Epithelial cell of proximal tubule (primary cell): ENCODE measurements around the gene GATA1. TPM values are rescaled to one million over a fixed set of nuclear protein-coding genes. Genes with fewer than 3 reads are reported as not detected.

Experiments
- DNase-seq: peaks from one replicate; pipeline ENCODE4 v3.0.0-alpha.2; 2011; ENCODE audit warnings: low read depth
- H3K4me3 ChIP-seq: 2 replicates; pipeline ENCODE4 v1.5.1; 2011; ENCODE audit warnings: low read depth, mild to moderate bottlenecking, low read length
- CTCF ChIP-seq: conservative IDR thresholded peaks from 2 replicates; pipeline ENCODE4 v1.5.1; 2012; ENCODE audit warnings: low read depth, mild to moderate bottlenecking, low read length
- total RNA-seq: library from RNA; depleted of rRNA; stranded (reverse); fragments of >200 nt; gene quantifications from 2 replicates; pipeline ENCODE4 v1.2.3, GENCODE V29; 2015

GATA1 gene
- total RNA-seq, 1 donor from 2014 or later = not detected

GRCh38 chrX:48794340-48794910 is 8.0 kb downstream of the GATA1 start:
- DNase-seq = no peak
- no peak overlapping the region for H3K4me3 ChIP-seq
- TF ChIP-seq CTCF = no peak

- DNase-seq = no peak
- no peak overlapping the region for H3K4me3 ChIP-seq
- TF ChIP-seq CTCF = no peak
These were observed 8.6 kb downstream of the GATA1 start for GRCh38 chrX:48794911-48795515.

GRCh38 chrX:48798318-48798717 is 11.9 kb downstream of the GATA1 start:
- H3K4me3 ChIP-seq = no peak overlapping the region
- no peak for DNase-seq
- TF ChIP-seq CTCF = no peak

- TF ChIP-seq CTCF = no peak
- DNase-seq = no peak
These were observed 14.3 kb downstream of the GATA1 start for GRCh38 chrX:48800574-48801279.

GRCh38 chrX:48801280-48802088 is 15.1 kb downstream of the GATA1 start, which contains the start of gene HDAC6:
HDAC6 (plus strand) TSS chrX:48802067; CDS start chrX:48802693, 626 bp downstream.
- H3K4me3 ChIP-seq = peak within 1 kb of the TSS; percentile 76
- no peak for TF ChIP-seq CTCF
- DNase-seq = peak; percentile 81

More at GRCh38 chrX:48800574-48801279, 14.3 kb downstream of the GATA1 start:
- H3K4me3 ChIP-seq = peak overlapping the region; percentile 71

GRCh38 chrX:48802089-48802904 is 15.9 kb downstream of the GATA1 start:
- peak overlapping the region; percentile 76 for H3K4me3 ChIP-seq
- peak; percentile 38 for DNase-seq
- no peak for TF ChIP-seq CTCF
